Measurements from ENCODE around the gene ST8SIA1. TPM values are rescaled to one million over a fixed set of nuclear protein-coding genes. Genes with fewer than 3 reads are reported as not detected.

ST8SIA1 gene
- polyA plus RNA-seq, 1 donor = 4.4 TPM

- no peaks in the 10 kb centered on the region for H3K4me1 ChIP-seq (ENCODE audit: control insufficient read depth, insufficient read depth, low read length)
- no peak for DNase-seq
- no peak overlapping the region for H3K27ac ChIP-seq (ENCODE audit: low read length)
- no peaks in the 10 kb centered on the region for H3K27me3 ChIP-seq (ENCODE audit: control insufficient read depth, insufficient read depth, low read length)
- H3K36me3 ChIP-seq (ENCODE audit: control insufficient read depth, insufficient read depth, low read length) = no peaks in the 10 kb centered on the region
- H3K4me3 ChIP-seq (ENCODE audit: low read length) = no peak overlapping the region
- no CpG with 5 or more reads among the region's 8 CpGs for WGBS (ENCODE audit: insufficient coverage, low lambda C conversion rate)
- no peaks in the 10 kb centered on the region for H3K9me3 ChIP-seq (ENCODE audit: control insufficient read depth, low read depth, low read length)
These were observed 66.1 kb downstream of the ST8SIA1 start for GRCh38 chr12:22268406-22268805.

GRCh38 chr12:22266101-22266500 is 68.4 kb downstream of the ST8SIA1 start:
- Histone ChIP-seq H3K36me3 (ENCODE audit: control insufficient read depth, insufficient read depth, low read length) (no peaks in the 10 kb centered on the region), H3K4me1 (ENCODE audit: control insufficient read depth, insufficient read depth, low read length) (no peaks in the 10 kb centered on the region), H3K27me3 (ENCODE audit: control insufficient read depth, insufficient read depth, low read length) (no peaks in the 10 kb centered on the region), H3K9me3 (ENCODE audit: control insufficient read depth, low read depth, low read length) (no peaks in the 10 kb centered on the region), H3K4me3 (ENCODE audit: low read length) (no peak overlapping the region), H3K27ac (ENCODE audit: low read length) (no peak overlapping the region)
- 100% methylated on average over 3 of the region's 5 CpGs for WGBS (ENCODE audit: insufficient coverage, low lambda C conversion rate)
- DNase-seq = no peak

GRCh38 chr12:22264380-22264779 is 70.1 kb downstream of the ST8SIA1 start:
- no peaks in the 10 kb centered on the region for H3K27me3 ChIP-seq (ENCODE audit: control insufficient read depth, insufficient read depth, low read length)
- no peaks in the 10 kb centered on the region for H3K4me1 ChIP-seq (ENCODE audit: control insufficient read depth, insufficient read depth, low read length)
- WGBS (ENCODE audit: insufficient coverage, low lambda C conversion rate) = 87% methylated on average over 3 of the region's 5 CpGs
- no peaks in the 10 kb centered on the region for H3K9me3 ChIP-seq (ENCODE audit: control insufficient read depth, low read depth, low read length)
- H3K27ac ChIP-seq (ENCODE audit: low read length) = no peak overlapping the region
- no peak for DNase-seq
- no peak overlapping the region for H3K4me3 ChIP-seq (ENCODE audit: low read length)
- H3K36me3 ChIP-seq (ENCODE audit: control insufficient read depth, insufficient read depth, low read length) = no peaks in the 10 kb centered on the region

- H3K27ac ChIP-seq (ENCODE audit: low read length) = no peak overlapping the region
- H3K27me3 ChIP-seq (ENCODE audit: control insufficient read depth, insufficient read depth, low read length) = no peaks in the 10 kb centered on the region
- H3K9me3 ChIP-seq (ENCODE audit: control insufficient read depth, low read depth, low read length) = no peaks in the 10 kb centered on the region
- no CpG with 5 or more reads among the region's 2 CpGs for WGBS (ENCODE audit: insufficient coverage, low lambda C conversion rate)
- H3K4me1 ChIP-seq (ENCODE audit: control insufficient read depth, insufficient read depth, low read length) = no peaks in the 10 kb centered on the region
- no peak overlapping the region for H3K4me3 ChIP-seq (ENCODE audit: low read length)
- H3K36me3 ChIP-seq (ENCODE audit: control insufficient read depth, insufficient read depth, low read length) = no peaks in the 10 kb centered on the region
- no peak for DNase-seq
These were observed 72.2 kb downstream of the ST8SIA1 start for GRCh38 chr12:22262309-22262708.

GRCh38 chr12:22257100-22257499 is 77.4 kb downstream of the ST8SIA1 start:
- Histone ChIP-seq H3K27me3 (ENCODE audit: control insufficient read depth, insufficient read depth, low read length) (peaks cover 3% of the 10 kb centered on the region), H3K9me3 (ENCODE audit: control insufficient read depth, low read depth, low read length) (no peaks in the 10 kb centered on the region), H3K27ac (ENCODE audit: low read length) (no peak overlapping the region), H3K4me1 (ENCODE audit: control insufficient read depth, insufficient read depth, low read length) (no peaks in the 10 kb centered on the region), H3K4me3 (ENCODE audit: low read length) (no peak overlapping the region), H3K36me3 (ENCODE audit: control insufficient read depth, insufficient read depth, low read length) (no peaks in the 10 kb centered on the region)
- 90% methylated on average over 2 of the region's 6 CpGs for WGBS (ENCODE audit: insufficient coverage, low lambda C conversion rate)
- no peak for DNase-seq

GRCh38 chr12:22256605-22257004 is 77.9 kb downstream of the ST8SIA1 start:
- Histone ChIP-seq H3K27me3 (ENCODE audit: control insufficient read depth, insufficient read depth, low read length) (peaks cover 3% of the 10 kb centered on the region), H3K4me3 (ENCODE audit: low read length) (no peak overlapping the region), H3K36me3 (ENCODE audit: control insufficient read depth, insufficient read depth, low read length) (no peaks in the 10 kb centered on the region), H3K9me3 (ENCODE audit: control insufficient read depth, low read depth, low read length) (no peaks in the 10 kb centered on the region), H3K4me1 (ENCODE audit: control insufficient read depth, insufficient read depth, low read length) (no peaks in the 10 kb centered on the region), H3K27ac (ENCODE audit: low read length) (no peak overlapping the region)
- no peak for DNase-seq
- WGBS (ENCODE audit: insufficient coverage, low lambda C conversion rate) = no CpG with 5 or more reads among the region's 1 CpG

- Histone ChIP-seq H3K27ac (ENCODE audit: low read length) (peak overlapping the region; percentile 42), H3K27me3 (ENCODE audit: control insufficient read depth, insufficient read depth, low read length) (peaks cover 3% of the 10 kb centered on the region), H3K4me1 (ENCODE audit: control insufficient read depth, insufficient read depth, low read length) (no peaks in the 10 kb centered on the region), H3K36me3 (ENCODE audit: control insufficient read depth, insufficient read depth, low read length) (no peaks in the 10 kb centered on the region), H3K9me3 (ENCODE audit: control insufficient read depth, low read depth, low read length) (no peaks in the 10 kb centered on the region), H3K4me3 (ENCODE audit: low read length) (no peak overlapping the region)
- peak in 1 of 2 donors; percentile 12 for DNase-seq
- WGBS (ENCODE audit: insufficient coverage, low lambda C conversion rate) = 93% methylated on average over 3 of the region's 7 CpGs
These were observed 78.5 kb downstream of the ST8SIA1 start for GRCh38 chr12:22256041-22256441.

GRCh38 chr12:22255097-22255496 is 79.4 kb downstream of the ST8SIA1 start:
- H3K27ac ChIP-seq (ENCODE audit: low read length) = no peak overlapping the region
- H3K4me1 ChIP-seq (ENCODE audit: control insufficient read depth, insufficient read depth, low read length) = no peaks in the 10 kb centered on the region
- peak in 1 of 2 donors; percentile 21 for DNase-seq
- no peaks in the 10 kb centered on the region for H3K9me3 ChIP-seq (ENCODE audit: control insufficient read depth, low read depth, low read length)
- WGBS (ENCODE audit: insufficient coverage, low lambda C conversion rate) = 17% methylated on average over 2 of the region's 11 CpGs
- peaks cover 3% of the 10 kb centered on the region for H3K27me3 ChIP-seq (ENCODE audit: control insufficient read depth, insufficient read depth, low read length)
- H3K36me3 ChIP-seq (ENCODE audit: control insufficient read depth, insufficient read depth, low read length) = no peaks in the 10 kb centered on the region
- H3K4me3 ChIP-seq (ENCODE audit: low read length) = no peak overlapping the region

GRCh38 chr12:22254478-22254877 is 80.0 kb downstream of the ST8SIA1 start:
- Histone ChIP-seq H3K4me1 (ENCODE audit: control insufficient read depth, insufficient read depth, low read length) (no peaks in the 10 kb centered on the region), H3K4me3 (ENCODE audit: low read length) (no peak overlapping the region), H3K27me3 (ENCODE audit: control insufficient read depth, insufficient read depth, low read length) (peaks cover 3% of the 10 kb centered on the region), H3K9me3 (ENCODE audit: control insufficient read depth, low read depth, low read length) (no peaks in the 10 kb centered on the region), H3K36me3 (ENCODE audit: control insufficient read depth, insufficient read depth, low read length) (no peaks in the 10 kb centered on the region), H3K27ac (ENCODE audit: low read length) (no peak overlapping the region)
- 80% methylated on average over 7 of the region's 7 CpGs for WGBS (ENCODE audit: insufficient coverage, low lambda C conversion rate)
- DNase-seq = no peak

- H3K36me3 ChIP-seq (ENCODE audit: control insufficient read depth, insufficient read depth, low read length) = no peaks in the 10 kb centered on the region
- 100% methylated on average over 3 of the region's 3 CpGs for WGBS (ENCODE audit: insufficient coverage, low lambda C conversion rate)
- H3K4me1 ChIP-seq (ENCODE audit: control insufficient read depth, insufficient read depth, low read length) = no peaks in the 10 kb centered on the region
- no peaks in the 10 kb centered on the region for H3K9me3 ChIP-seq (ENCODE audit: control insufficient read depth, low read depth, low read length)
- H3K27me3 ChIP-seq (ENCODE audit: control insufficient read depth, insufficient read depth, low read length) = peaks cover 3% of the 10 kb centered on the region
- no peak overlapping the region for H3K27ac ChIP-seq (ENCODE audit: low read length)
- DNase-seq = no peak
- no peak overlapping the region for H3K4me3 ChIP-seq (ENCODE audit: low read length)
These were observed 82.5 kb downstream of the ST8SIA1 start for GRCh38 chr12:22252057-22252456.

- Histone ChIP-seq H3K36me3 (ENCODE audit: control insufficient read depth, insufficient read depth, low read length) (no peaks in the 10 kb centered on the region), H3K9me3 (ENCODE audit: control insufficient read depth, low read depth, low read length) (no peaks in the 10 kb centered on the region), H3K4me3 (ENCODE audit: low read length) (no peak overlapping the region), H3K27me3 (ENCODE audit: control insufficient read depth, insufficient read depth, low read length) (peaks cover under 1% of the 10 kb centered on the region), H3K27ac (ENCODE audit: low read length) (no peak overlapping the region), H3K4me1 (ENCODE audit: control insufficient read depth, insufficient read depth, low read length) (no peaks in the 10 kb centered on the region)
- WGBS (ENCODE audit: insufficient coverage, low lambda C conversion rate) = no CpG with 5 or more reads among the region's 2 CpGs
- no peak for DNase-seq
These were observed 83.7 kb downstream of the ST8SIA1 start for GRCh38 chr12:22250762-22251161.

Measured in large intestine (tissue), 3 donors.